CD14-positive monocyte (primary cell): ENCODE data around the gene SERPINB2. TPM values are rescaled to one million over a fixed set of nuclear protein-coding genes. Genes with fewer than 3 reads are reported as not detected.

Source experiments
- DNase-seq, 3 donors: peaks; one replicate each; pipeline ENCODE4 v3.0.0-alpha.2; 2011 to 2022
- H2AFZ ChIP-seq: 2 replicates; pipeline ENCODE4 v1.6.0; 2012; ENCODE audit warnings: mild to moderate bottlenecking, low read depth, low read length, inconsistent platforms; ENCODE audit not compliant: insufficient read depth, poor library complexity, severe bottlenecking
- H3K27ac ChIP-seq, 2 donors: 1 replicate in 1 of 2; 2 replicates in 1 of 2; pipeline ENCODE4 v1.5.1; 2012 to 2013; ENCODE audit warnings: low read length in 2 of 2, control low read depth in 1 of 2, inconsistent platforms in 1 of 2, low read depth in 1 of 2, mild to moderate bottlenecking in 1 of 2
- H3K27me3 ChIP-seq, 2 donors: one replicate each; pipeline versions ENCODE4 v1.6.0 to v1.6.1; 2011 to 2013; ENCODE audit warnings: low read length in 2 of 2; ENCODE audit not compliant: control insufficient read depth in 2 of 2, insufficient read depth in 2 of 2
- H3K36me3 ChIP-seq, 2 donors: replicated peaks in 1 of 2; 1 replicate in 1 of 2; 2 replicates in 1 of 2; pipeline versions ENCODE4 v1.5.1 to v1.6.1; 2012 to 2013; ENCODE audit warnings: low read length in 2 of 2, control low read depth in 1 of 2, inconsistent platforms in 1 of 2, mild to moderate bottlenecking in 1 of 2; ENCODE audit not compliant: insufficient read depth in 2 of 2, control insufficient read depth in 1 of 2
- H3K4me1 ChIP-seq, 2 donors: 1 replicate in 1 of 2; 2 replicates in 1 of 2; pipeline versions ENCODE4 v1.5.1 to v1.6.1; 2012 to 2013; ENCODE audit warnings: low read length in 2 of 2, control low read depth in 1 of 2, inconsistent platforms in 1 of 2, mild to moderate bottlenecking in 1 of 2, moderate library complexity in 1 of 2; ENCODE audit not compliant: insufficient read depth in 2 of 2, control insufficient read depth in 1 of 2
- H3K4me2 ChIP-seq: replicated peaks from 2 replicates; pipeline ENCODE3; 2012; ENCODE audit warnings: low read length, moderate library complexity, mild to moderate bottlenecking; ENCODE audit not compliant: poor library complexity, severe bottlenecking; ENCODE audit errors: extremely low read depth
- H3K4me3 ChIP-seq, 3 experiments: fragments of 200-600 bp in 1 of 3; sonication (generic) in 1 of 3; replicated peaks in 1 of 3; 1 replicate in 2 of 3; 2 replicates in 1 of 3; pipeline ENCODE4 v1.5.1; 2011 to 2013; ENCODE audit warnings: low read length in 3 of 3, mild to moderate bottlenecking in 3 of 3, control low read depth in 2 of 3, low read depth in 2 of 3, inconsistent platforms in 1 of 3, moderate library complexity in 1 of 3
- H3K79me2 ChIP-seq: 2 replicates; pipeline ENCODE4 v1.6.0; 2012; ENCODE audit warnings: mild to moderate bottlenecking, control low read depth, inconsistent platforms, low read length, moderate library complexity; ENCODE audit not compliant: insufficient read depth
- H3K9ac ChIP-seq: 2 replicates; pipeline ENCODE4 v1.6.0; 2017; ENCODE audit warnings: low read length, mild to moderate bottlenecking; ENCODE audit not compliant: insufficient read depth, poor library complexity, severe bottlenecking
- H3K9me3 ChIP-seq, 2 donors: replicated peaks in 1 of 2; 1 replicate in 1 of 2; 2 replicates in 1 of 2; pipeline versions ENCODE4 v1.5.1 to v1.6.1; 2012 to 2013; ENCODE audit warnings: low read length in 2 of 2, control low read depth in 1 of 2; ENCODE audit not compliant: control insufficient read depth in 1 of 2, insufficient read depth in 1 of 2
- H4K20me1 ChIP-seq: 2 replicates; pipeline ENCODE4 v1.6.0; 2012; ENCODE audit warnings: mild to moderate bottlenecking, low read length, control low read depth, moderate library complexity; ENCODE audit not compliant: insufficient read depth
- H3K27ac Mint-ChIP-seq, 7 donors: one replicate each; pipeline ENCODE4 v1.8.0; 2020; ENCODE audit warnings: mild to moderate bottlenecking in 7 of 7, mixed read lengths in 7 of 7, moderate library complexity in 6 of 7, inconsistent platforms in 2 of 7
- H3K27me3 Mint-ChIP-seq, 3 donors: one replicate each; pipeline ENCODE4 v1.8.0; 2021 to 2022; ENCODE audit warnings: low read depth in 3 of 3, mild to moderate bottlenecking in 3 of 3, mixed read lengths in 3 of 3, moderate library complexity in 3 of 3, inconsistent platforms in 1 of 3
- H3K36me3 Mint-ChIP-seq, 2 donors: one replicate each; pipeline ENCODE4 v1.8.0; 2020; ENCODE audit warnings: mixed read lengths in 2 of 2, inconsistent platforms in 1 of 2, mild to moderate bottlenecking in 1 of 2
- H3K4me1 Mint-ChIP-seq: one replicate; pipeline ENCODE4 v1.8.0; 2020; ENCODE audit warnings: mild to moderate bottlenecking, mixed read lengths
- H3K4me3 Mint-ChIP-seq, 2 donors: one replicate each; pipeline ENCODE4 v1.8.0; 2020; ENCODE audit warnings: mild to moderate bottlenecking in 2 of 2, mixed read lengths in 2 of 2, moderate library complexity in 1 of 2
- H3K9me3 Mint-ChIP-seq, 7 donors: one replicate each; pipeline ENCODE4 v1.8.0; 2020 to 2022; ENCODE audit warnings: mixed read lengths in 7 of 7, mild to moderate bottlenecking in 6 of 7, moderate library complexity in 6 of 7, inconsistent platforms in 2 of 7
- WGBS: methylation state at CpG from one replicate; pipeline ENCODE4 v1.1.5; 2013; ENCODE audit warnings: missing lambda C conversion rate; ENCODE audit not compliant: insufficient coverage; 5-methylcytosine and 5-hydroxymethylcytosine counted together
- intact Hi-C, 2 donors: fragments of 100-400 bp; cut with micrococcal nuclease; formaldehyde crosslinking; loops; one replicate each; pipeline versions ENCODE4 v1.15.0 to v1.15.1; 2023
- polyA plus RNA-seq, 3 donors: library from polyadenylated mRNA; depleted of rRNA in 1 of 3; unstranded in 2 of 3; stranded (reverse) in 1 of 3; fragments of 300-500 nt in 2 of 3; fragments of >200 nt in 1 of 3; fragmentation: Illumina TruSeq in 2 of 3; gene quantifications; 1 replicate in 2 of 3; 2 replicates in 1 of 3; pipeline ENCODE4 v1.2.3, GENCODE V29; 2012 to 2021
- TF ChIP-seq, protein P1 (sequence below): fragments of 200-600 bp; IDR thresholded peaks from one replicate; pipeline ENCODE4 v1.8.0; 2022; ENCODE audit warnings: antibody characterized with exemption, mild to moderate bottlenecking

The SERPINB2 gene
- polyA plus RNA-seq, 3 donors: 14.3 to 60.9 (median 19.9) TPM

DNA sequence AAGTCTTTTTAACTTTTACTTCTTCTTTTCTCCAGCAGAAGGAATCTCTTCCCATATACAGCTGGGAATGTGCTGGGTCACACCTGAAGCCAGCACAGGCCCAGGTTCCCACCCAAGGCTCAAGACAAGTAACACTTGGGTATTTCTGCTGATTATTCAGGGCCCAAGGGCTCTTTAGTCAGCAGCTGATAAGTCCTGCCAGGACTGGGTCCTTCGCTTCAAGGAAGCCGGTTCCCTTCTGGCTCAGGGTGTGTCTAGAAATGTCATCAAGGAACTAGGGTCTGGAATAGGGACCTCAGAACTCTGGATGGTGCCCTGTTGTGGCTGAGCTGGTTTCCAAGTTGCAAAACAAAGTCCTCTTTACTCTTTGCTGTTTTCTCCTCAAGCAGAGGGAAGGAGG, 27.0 kb upstream of the SERPINB2 start:
- Histone ChIP-seq H3K4me2 (no peak overlapping the region), H2AFZ (no peak overlapping the region), H3K79me2 (no peaks in the 10 kb centered on the region), H4K20me1 (no peaks in the 10 kb centered on the region), H3K4me1 (peaks cover 27 to 32% of the 10 kb centered on the region in 2 donors), H3K27ac (peak overlapping the region; percentile 60 to 75), H3K36me3 (no peaks in the 10 kb centered on the region), H3K4me3 (no peak overlapping the region), H3K27me3 (no peaks in the 10 kb centered on the region), H3K9ac (no peak overlapping the region), H3K9me3 (no peaks in the 10 kb centered on the region)
- Mint-ChIP-seq H3K36me3 (no peaks in the 10 kb centered on the region), H3K9me3 (peaks cover 0 to 2% (median 0%) of the 10 kb centered on the region in 7 donors), H3K27me3 (peaks cover 0 to 2% (median 0%) of the 10 kb centered on the region in 3 donors), H3K4me3 (no peak overlapping the region), H3K4me1 (peaks cover 29% of the 10 kb centered on the region), H3K27ac (peak overlapping the region; percentile 70 to 88 (median 84))
- WGBS: 94% methylated on average over 2 of the region's 2 CpGs
- TF ChIP-seq, protein P1, sequence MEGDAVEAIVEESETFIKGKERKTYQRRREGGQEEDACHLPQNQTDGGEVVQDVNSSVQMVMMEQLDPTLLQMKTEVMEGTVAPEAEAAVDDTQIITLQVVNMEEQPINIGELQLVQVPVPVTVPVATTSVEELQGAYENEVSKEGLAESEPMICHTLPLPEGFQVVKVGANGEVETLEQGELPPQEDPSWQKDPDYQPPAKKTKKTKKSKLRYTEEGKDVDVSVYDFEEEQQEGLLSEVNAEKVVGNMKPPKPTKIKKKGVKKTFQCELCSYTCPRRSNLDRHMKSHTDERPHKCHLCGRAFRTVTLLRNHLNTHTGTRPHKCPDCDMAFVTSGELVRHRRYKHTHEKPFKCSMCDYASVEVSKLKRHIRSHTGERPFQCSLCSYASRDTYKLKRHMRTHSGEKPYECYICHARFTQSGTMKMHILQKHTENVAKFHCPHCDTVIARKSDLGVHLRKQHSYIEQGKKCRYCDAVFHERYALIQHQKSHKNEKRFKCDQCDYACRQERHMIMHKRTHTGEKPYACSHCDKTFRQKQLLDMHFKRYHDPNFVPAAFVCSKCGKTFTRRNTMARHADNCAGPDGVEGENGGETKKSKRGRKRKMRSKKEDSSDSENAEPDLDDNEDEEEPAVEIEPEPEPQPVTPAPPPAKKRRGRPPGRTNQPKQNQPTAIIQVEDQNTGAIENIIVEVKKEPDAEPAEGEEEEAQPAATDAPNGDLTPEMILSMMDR: no peak
- DNase-seq: peak in 1 of 3 donors; percentile 14
- intact Hi-C loops: no loop called here

DNA sequence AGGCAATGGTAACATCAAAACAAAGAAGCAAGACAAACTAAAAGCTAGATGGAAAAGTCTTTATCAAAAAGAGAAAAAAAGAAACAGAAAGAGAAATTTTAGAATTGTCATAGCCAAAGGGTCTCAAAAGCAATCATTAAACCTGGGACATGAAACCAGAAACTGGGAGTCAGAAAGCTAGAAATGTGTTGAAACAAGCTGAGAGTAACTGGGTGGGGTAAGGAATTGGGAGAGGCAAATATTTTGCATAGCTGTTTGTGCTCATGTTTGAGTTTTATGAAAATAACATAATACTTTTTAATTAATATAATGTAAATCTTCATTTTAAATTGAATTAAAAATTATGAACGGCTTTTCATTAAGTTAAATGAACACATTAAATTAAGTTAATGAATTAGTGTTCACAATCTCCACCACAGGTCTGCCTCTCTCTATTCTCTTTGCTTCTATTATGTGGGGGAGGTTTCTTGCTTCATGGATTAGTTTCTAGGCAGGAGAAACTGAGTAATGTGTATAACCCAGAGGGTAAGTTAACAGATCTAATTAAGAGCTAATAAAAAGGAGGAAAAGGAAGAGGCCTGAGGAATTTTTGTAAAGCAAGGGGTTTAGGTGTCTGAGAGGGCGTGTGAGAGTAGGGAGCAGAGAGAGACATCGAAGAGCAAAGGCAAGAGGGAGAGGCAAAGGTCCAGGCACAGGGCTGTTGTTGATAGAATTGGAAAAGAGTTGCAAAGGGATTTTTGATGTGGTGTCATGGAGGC, 20.0 kb upstream of the SERPINB2 start:
- H3K4me2 ChIP-seq: no peak overlapping the region
- Mint-ChIP-seq H3K4me1 (peaks cover 30% of the 10 kb centered on the region), H3K27ac (peak overlapping the region in 3 of 7 donors; percentile 0 to 59 (median 7)), H3K9me3 (peaks cover 0 to 12% (median 0%) of the 10 kb centered on the region in 7 donors), H3K36me3 (no peaks in the 10 kb centered on the region), H3K4me3 (no peak overlapping the region), H3K27me3 (peaks cover 0 to 3% (median 0%) of the 10 kb centered on the region in 3 donors)
- H3K36me3 ChIP-seq: no peaks in the 10 kb centered on the region
- DNase-seq: no peak
- H3K9ac ChIP-seq: no peak overlapping the region
- no peak overlapping the region for H3K27ac ChIP-seq
- no peaks in the 10 kb centered on the region for H3K9me3 ChIP-seq
- H2AFZ ChIP-seq: no peak overlapping the region
- TF ChIP-seq, protein P1: no peak
- H3K79me2 ChIP-seq: no peaks in the 10 kb centered on the region
- intact Hi-C loops: no loop called here
- H4K20me1 ChIP-seq: no peaks in the 10 kb centered on the region
- WGBS: 94% methylated on average over 2 of the region's 3 CpGs
- no peak overlapping the region for H3K4me3 ChIP-seq
- no peaks in the 10 kb centered on the region for H3K27me3 ChIP-seq
- peaks cover 22 to 24% of the 10 kb centered on the region in 2 donors for H3K4me1 ChIP-seq
